ENCODE measurements around the gene SYT7. TPM values are rescaled to one million over a fixed set of nuclear protein-coding genes. Genes with fewer than 3 reads are reported as not detected.
A peak's percentile ranks its signal among the peaks of the same experiment; 100 is the strongest.

The SYT7 gene
- total and polyA plus RNA-seq, 2 of the 8 experiments (the other 6 are each of a cell fraction or from before 2014, with no cell fraction given), result 9.6 to 10.5 TPM

GRCh38 chr11:61587541-61587941 lies 6.7 kb upstream of the SYT7 start (continued):
- no peak for TF ChIP-seq TBP (IDR thresholded peaks at IDR 0.05; ENCODE audit: low read depth, low read length)
- no peak for TF ChIP-seq SIN3A (conservative IDR thresholded peaks at IDR 0.05 in 1 of 2, IDR thresholded peaks at IDR 0.05 in 1 of 2; ENCODE audit: low read depth in 1 of 2, low read length in 2 of 2)
- no peak for TF ChIP-seq HDAC2 (IDR thresholded peaks at IDR 0.05; ENCODE audit: borderline replicate concordance in 1 of 2, low read depth in 2 of 2, low read length in 2 of 2)
- no peak for TF ChIP-seq KDM5A (IDR thresholded peaks at IDR 0.05; ENCODE audit: low read length)
- no peak for TF ChIP-seq SIRT6 (IDR thresholded peaks at IDR 0.05; ENCODE audit: low read length)
- peak; percentile 46 for TF ChIP-seq KDM4A (IDR thresholded peaks at IDR 0.05; ENCODE audit: low read depth, low read length, severe bottlenecking)
- TF ChIP-seq ZNF274 (IDR thresholded peaks at IDR 0.05; ENCODE audit: borderline replicate concordance, extremely low read depth, low read length), result no peak
- no peak for TF ChIP-seq SP4 (IDR thresholded peaks at IDR 0.05; ENCODE audit: low read length)
- TF ChIP-seq GABPA (IDR thresholded peaks at IDR 0.05; ENCODE audit: borderline replicate concordance, insufficient read depth, low read length), result no peak
- no peak for TF ChIP-seq EP300 (IDR thresholded peaks at IDR 0.05; ENCODE audit: borderline replicate concordance in 1 of 2, low read depth in 2 of 2, low read length in 2 of 2)
- no peak for TF ChIP-seq CEBPB (IDR thresholded peaks at IDR 0.05; ENCODE audit: low read depth, low read length)
- no peak for TF ChIP-seq SP1 (IDR thresholded peaks at IDR 0.05; ENCODE audit: low read depth, low read length)
- no peak for TF ChIP-seq RXRA (IDR thresholded peaks at IDR 0.05; ENCODE audit: insufficient read depth, low read depth, low read length)
- 0 out of 2 replicates have a peak, but pooled peaks have one; percentile 33 for TF ChIP-seq TCF12 (IDR thresholded peaks at IDR 0.05; ENCODE audit: low read depth, low read length)
- TF ChIP-seq SAP30 (IDR thresholded peaks at IDR 0.05; ENCODE audit: insufficient read depth, insufficient replicate concordance, low read length), result no peak
- TF ChIP-seq CBX5 (IDR thresholded peaks at IDR 0.05; ENCODE audit: low read depth, low read length), result no peak
- TF ChIP-seq NRF1 (IDR thresholded peaks at IDR 0.05; ENCODE audit: low read depth, low read length), result 0 out of 2 replicates have a peak, but pooled peaks have one; percentile 24
- TF ChIP-seq CTBP2 (IDR thresholded peaks at IDR 0.05; ENCODE audit: borderline replicate concordance, insufficient read depth, insufficient read length, low read length), result peak; percentile 54
- TF ChIP-seq CREB1 (IDR thresholded peaks at IDR 0.05), result no peak

Data from H1 (cell line).